ENCODE measurements around the gene ZNF48. TPM values are rescaled to one million over a fixed set of nuclear protein-coding genes. Genes with fewer than 3 reads are reported as not detected.

The ZNF48 gene
- polyA plus RNA-seq, 1 of the 3 experiments (the other 2 are of a cell fraction) = 8.8 TPM

- TF ChIP-seq REST (IDR thresholded peaks at IDR 0.05; ENCODE audit: low read depth, low read length) (0 out of 2 replicates have a peak, but pooled peaks have one; percentile 9), RAD21 (IDR thresholded peaks at IDR 0.05; ENCODE audit: low read length) (no peak), MXI1 (IDR thresholded peaks at IDR 0.05; ENCODE audit: low read depth, low read length) (peak; percentile 96), TAF1 (IDR thresholded peaks at IDR 0.05; ENCODE audit: borderline replicate concordance, low read depth, low read length) (peak; percentile 88), RFX5 (IDR thresholded peaks at IDR 0.05; ENCODE audit: low read length) (no peak), ELF1 (IDR thresholded peaks at IDR 0.05) (no peak), USF2 (IDR thresholded peaks at IDR 0.05; ENCODE audit: borderline replicate concordance, low read depth, low read length) (peak; percentile 40; the same call in 1 of the 2 replicates), EZH2phosphoT487 (IDR thresholded peaks at IDR 0.05; ENCODE audit: borderline replicate concordance, low read depth) (no peak), FOXM1 (IDR thresholded peaks at IDR 0.05; ENCODE audit: low read depth) (no peak), NFIC (IDR thresholded peaks at IDR 0.05; ENCODE audit: borderline replicate concordance) (peak; percentile 29; the same call in 1 of the 2 replicates), FOXJ3 (CRISPR knock-in tag; IDR thresholded peaks at IDR 0.05) (no peak), TCF12 (IDR thresholded peaks at IDR 0.05) (no peak; the same call in 1 of the 2 replicates)
Measured at GRCh38 chr16:30407102-30407803, 12.0 kb downstream of the ZNF48 start, which contains the start of gene ZNF771 (continued).

GRCh38 chr16:30407804-30408534 lies 12.7 kb downstream of the ZNF48 start:
- H3K27ac ChIP-seq (ENCODE audit: low read depth in 2 of 2, low read length in 1 of 2) = peak overlapping the region; percentile 73 to 74; a peak in 3 of 4 replicates
- H3F3A ChIP-seq (replicated peaks; ENCODE audit: insufficient read depth) = peaks cover 16% of the 10 kb centered on the region
- peaks cover 11 to 15% of the 10 kb centered on the region in 2 experiments; a peak in 2 of 4 replicates for H3K4me1 ChIP-seq (ENCODE audit: control insufficient read depth in 1 of 2, insufficient read depth in 2 of 2, low read depth in 1 of 2, low read length in 1 of 2)
- no peaks in the 10 kb centered on the region for H3K9me2 ChIP-seq
- H3K36me3 ChIP-seq (replicated peaks in 1 of 2; ENCODE audit: control insufficient read depth in 1 of 2, insufficient read depth in 2 of 2, low read length in 1 of 2) = peaks cover 8 to 12% of the 10 kb centered on the region in 2 experiments
- H3K4me3 ChIP-seq (ENCODE audit: low read depth in 2 of 2, low read length in 1 of 2) = peak overlapping the region; percentile 69 to 99
- WGBS (ENCODE audit: low lambda C conversion rate) = 16% methylated on average over 17 of the region's 19 CpGs
- TF ChIP-seq RCOR1 (IDR thresholded peaks at IDR 0.05; ENCODE audit: low read length) (no peak), EZH2phosphoT487 (IDR thresholded peaks at IDR 0.05; ENCODE audit: borderline replicate concordance, low read depth) (no peak), JUND (IDR thresholded peaks at IDR 0.05) (no peak), YY1 (IDR thresholded peaks at IDR 0.05; ENCODE audit: low read depth) (no peak), MXI1 (IDR thresholded peaks at IDR 0.05; ENCODE audit: low read depth, low read length) (no peak), SMC3 (IDR thresholded peaks at IDR 0.05; ENCODE audit: low read depth, low read length) (no peak)
- no peaks in the 10 kb centered on the region for H3K9me3 ChIP-seq
- H3K79me2 ChIP-seq (ENCODE audit: insufficient read depth) = peaks cover 33% of the 10 kb centered on the region
- no peaks in the 10 kb centered on the region for H3K27me3 ChIP-seq (ENCODE audit: insufficient read depth)
- no peak for DNase-seq
- peak overlapping the region; percentile 68; the same call in 1 of the 2 replicates for H2AFZ ChIP-seq (ENCODE audit: low read depth)
- H3K9ac ChIP-seq = peak overlapping the region; percentile 93
- ChIA-PET CTCF (interaction anchor here (0.8 to 4.8 kb wide), 10 partner anchors 9 to 54 kb away, joined by 3 to 38 read pairs (median 12); partner anchors contain the start of genes CD2BP2 and ZNF48), POLR2A (interaction anchor here (1.2 to 2.5 kb wide), 7 partner anchors 10 to 53 kb away, joined by 4 to 17 read pairs (median 6); partner anchors contain the start of genes CD2BP2, TBC1D10B and ZNF48)
- H3K4me2 ChIP-seq = peak overlapping the region; percentile 97
- no peaks in the 10 kb centered on the region for H4K20me1 ChIP-seq (ENCODE audit: insufficient read depth)

Data from SK-N-SH (cell line).